HepG2 (cell line): Measurements from ENCODE around the gene ZNF554. TPM values are rescaled to one million over a fixed set of nuclear protein-coding genes. Genes with fewer than 3 reads are reported as not detected.

Experiments used
- AGO2 ChIP-seq: fragments of 200-400 bp; formaldehyde crosslinking; optimal IDR thresholded peaks from 2 replicates; pipeline ENCODE3; 2017; ENCODE audit warnings: mild to moderate bottlenecking, low read depth, low read length, moderate library complexity
- ARID4A ChIP-seq: sonication (generic); formaldehyde crosslinking; IDR thresholded peaks from 2 replicates; pipeline ENCODE4 v1.5.0; 2020; ENCODE audit warnings: mild to moderate bottlenecking, missing genetic modification reagents, borderline replicate concordance
- ATM ChIP-seq: fragments of 450-650 bp; IDR thresholded peaks from 2 replicates; pipeline ENCODE4 v1.7.1; 2017; ENCODE audit warnings: mild to moderate bottlenecking, borderline replicate concordance
- CBX1 ChIP-seq: IDR thresholded peaks from one replicate; pipeline ENCODE4 v1.6.1; 2016; ENCODE audit warnings: antibody characterized with exemption, low read depth
- DNMT1 ChIP-seq: sonication (generic); formaldehyde crosslinking; IDR thresholded peaks from 2 replicates; pipeline ENCODE4 v1.5.1; 2020; ENCODE audit warnings: mild to moderate bottlenecking, missing genetic modification reagents
- NPAS2 ChIP-seq: sonication (generic); formaldehyde crosslinking; IDR thresholded peaks from 2 replicates; pipeline ENCODE4 v1.8.0; 2022; ENCODE audit warnings: mild to moderate bottlenecking, missing genetic modification reagents, borderline replicate concordance
- PTBP1 ChIP-seq: fragments of 200-400 bp; formaldehyde crosslinking; IDR thresholded peaks from 2 replicates; pipeline ENCODE4 v1.6.1; 2018; ENCODE audit warnings: low read length, low read depth; ENCODE audit not compliant: poor library complexity, severe bottlenecking
- RCOR2 ChIP-seq: IDR thresholded peaks from 2 replicates; pipeline ENCODE4 v1.6.1; 2016; ENCODE audit warnings: missing biosample characterization, missing genetic modification reagents
- YEATS4 ChIP-seq: sonication (generic); formaldehyde crosslinking; IDR thresholded peaks from 2 replicates; pipeline ENCODE4 v1.4.0; 2020; ENCODE audit warnings: missing genetic modification reagents, borderline replicate concordance
- ZFP91 ChIP-seq: sonication (generic); formaldehyde crosslinking; IDR thresholded peaks from 2 replicates; pipeline ENCODE4 v1.9.0; 2022; ENCODE audit warnings: missing genetic modification reagents, mild to moderate bottlenecking, borderline replicate concordance
- ZMAT3 ChIP-seq: sonication (generic); formaldehyde crosslinking; conservative IDR thresholded peaks from 2 replicates; pipeline ENCODE4 v1.7.0; 2021; ENCODE audit warnings: missing genetic modification reagents
- ZNF432 ChIP-seq: sonication (generic); formaldehyde crosslinking; IDR thresholded peaks from 2 replicates; pipeline ENCODE4 v1.5.0; 2020; ENCODE audit warnings: missing genetic modification reagents, mild to moderate bottlenecking, borderline replicate concordance
- ZNF570 ChIP-seq: sonication (generic); formaldehyde crosslinking; IDR thresholded peaks from 2 replicates; pipeline ENCODE4 v1.4.0; 2020; ENCODE audit warnings: mild to moderate bottlenecking, missing genetic modification reagents, borderline replicate concordance
- ZNF576 ChIP-seq: sonication (generic); formaldehyde crosslinking; IDR thresholded peaks from 2 replicates; pipeline ENCODE4 v1.4.0; 2020; ENCODE audit warnings: mild to moderate bottlenecking, missing genetic modification reagents
- ZNF646 ChIP-seq: sonication (generic); formaldehyde crosslinking; IDR thresholded peaks from 2 replicates; pipeline ENCODE4 v1.9.0; 2021; ENCODE audit warnings: mild to moderate bottlenecking, missing genetic modification reagents
- ZNF737 ChIP-seq: sonication (generic); formaldehyde crosslinking; IDR thresholded peaks from 2 replicates; pipeline ENCODE4 v1.5.0; 2020; ENCODE audit warnings: missing genetic modification reagents, mild to moderate bottlenecking, borderline replicate concordance
- ZNF83 ChIP-seq: sonication (generic); formaldehyde crosslinking; IDR thresholded peaks from 2 replicates; pipeline ENCODE4 v1.4.0; 2020; ENCODE audit warnings: missing genetic modification reagents, mild to moderate bottlenecking, borderline replicate concordance
- polyA plus RNA-seq, 8 experiments: library from polyadenylated mRNA; depleted of rRNA in 3 of 8; stranded (reverse) in 7 of 8; unstranded in 1 of 8; fragments of >200 nt; fragmentation: Illumina TruSeq in 4 of 8; extraction: Trizol in 4 of 8; gene quantifications; 2 replicates each; pipeline versions ENCODE4 v1.2.1 to v1.2.3, GENCODE V29; 2011 to 2016; ENCODE audit warnings: low read depth in 4 of 8, missing spikeins in 1 of 8, mixed read lengths in 1 of 8; ENCODE audit not compliant: insufficient read depth in 1 of 8
- total RNA-seq, 5 experiments: library from RNA; depleted of rRNA; stranded (reverse); fragments of >200 nt; fragmentation: Illumina TruSeq; extraction: Trizol; gene quantifications; 2 replicates each; pipeline ENCODE4 v1.2.3, GENCODE V29; 2016; ENCODE audit warnings: low read depth in 1 of 5

ZNF554 gene
- total and polyA plus RNA-seq, 2 of the 13 experiments (the other 11 are each of a cell fraction or from before 2014, with no cell fraction given), result 2.2 to 2.7 TPM

- TF ChIP-seq ZNF646 (CRISPR knock-in tag) (no peak), AGO2 (peak; percentile 45), ZNF737 (no peak), NPAS2 (CRISPR knock-in tag) (no peak), ARID4A (CRISPR knock-in tag) (0 out of 2 replicates have a peak, but pooled peaks have one; percentile 10), RCOR2 (no peak), ZFP91 (CRISPR knock-in tag) (peak; percentile 25; the same call in 1 of the 2 replicates), ZMAT3 (CRISPR knock-in tag) (no peak), PTBP1 (no peak), CBX1 (no peak), ZNF570 (no peak), ZNF83 (CRISPR knock-in tag) (0 out of 2 replicates have a peak, but pooled peaks have one; percentile 38), ATM (no peak), YEATS4 (CRISPR knock-in tag) (0 out of 2 replicates have a peak, but pooled peaks have one; percentile 4), DNMT1 (no peak), ZNF432 (CRISPR knock-in tag) (no peak), ZNF576 (CRISPR knock-in tag) (no peak)
Measured at GRCh38 chr19:2820112-2820702, 539 bp downstream of the ZNF554 start (continued).
